ENCODE measurements around the gene FTSJ3. TPM values are rescaled to one million over a fixed set of nuclear protein-coding genes. Genes with fewer than 3 reads are reported as not detected.

FTSJ3 gene
- total RNA-seq, 1 experiment from 2014 or later: 80.3 TPM

- Histone ChIP-seq H3K9me3 (ENCODE audit: control insufficient read depth, low read depth, low read length) (no peaks in the 10 kb centered on the region), H3K23ac (ENCODE audit: insufficient read length, low read depth, low read length) (no peak overlapping the region)
Measured at GRCh38 chr17:63841350-63842172, 14.1 kb upstream of the FTSJ3 start.

More at GRCh38 chr17:63841350-63842172, 14.1 kb upstream of the FTSJ3 start:
- Histone ChIP-seq H2BK120ac (ENCODE audit: low read depth, low read length, poor library complexity, severe bottlenecking) (no peak overlapping the region), H2BK15ac (ENCODE audit: low read depth, low read length) (no peak overlapping the region), H2BK12ac (ENCODE audit: insufficient read length, low read depth, low read length) (no peak overlapping the region), H2BK5ac (ENCODE audit: insufficient read length, low read length) (no peak overlapping the region), H3K4me2 (ENCODE audit: insufficient read depth, insufficient read length, low read length) (peak overlapping the region; percentile 64), H4K20me1 (ENCODE audit: control insufficient read depth, insufficient read depth, insufficient read length) (no peaks in the 10 kb centered on the region), H3K56ac (ENCODE audit: insufficient read length, low read depth, low read length) (no peak overlapping the region), H2AFZ (ENCODE audit: low read length) (no peak overlapping the region), H3K4ac (ENCODE audit: low read depth, low read length) (no peak overlapping the region), H3K9ac (ENCODE audit: extremely low read depth, insufficient read length, low read length) (peak overlapping the region; percentile 48), H4K8ac (replicated peaks; ENCODE audit: insufficient read length, low read depth, low read length) (no peak overlapping the region), H3K4me1 (ENCODE audit: insufficient read depth, low read length) (no peaks in the 10 kb centered on the region; the same call in 1 of the 2 replicates), H3K27me3 (ENCODE audit: insufficient read depth, low read length) (no peaks in the 10 kb centered on the region; the same call in 1 of the 2 replicates), H3K18ac (ENCODE audit: insufficient read length, low read depth, low read length) (no peak overlapping the region), H3K27ac (ENCODE audit: insufficient read length, low read depth, low read length) (no peak overlapping the region), H2BK20ac (ENCODE audit: low read depth, low read length, poor library complexity, severe bottlenecking) (no peak overlapping the region), H2AK5ac (ENCODE audit: insufficient read length, low read length) (no peak overlapping the region), H3K79me2 (ENCODE audit: insufficient read depth, low read length) (peaks cover 3% of the 10 kb centered on the region; the same call in 1 of the 2 replicates), H4K5ac (ENCODE audit: insufficient read length, low read depth, low read length) (no peak overlapping the region), H3T11ph (ENCODE audit: low read length) (no peak overlapping the region), H3K79me1 (ENCODE audit: insufficient read depth, low read depth, low read length, poor library complexity, severe bottlenecking) (peaks cover 3% of the 10 kb centered on the region), H4K91ac (ENCODE audit: insufficient read length, low read depth, low read length) (no peak overlapping the region), H3K14ac (ENCODE audit: insufficient read depth, low read length) (peak overlapping the region; percentile 70), H3K23me2 (ENCODE audit: insufficient read length, low read depth, low read length, poor library complexity, severe bottlenecking) (peaks cover 10% of the 10 kb centered on the region)
- peak overlapping the region; percentile 87 to 96 (median 96) for H3K27ac Mint-ChIP-seq
- DNase-seq: no peak
- peaks cover 13% of the 10 kb centered on the region for H3K27me3 Mint-ChIP-seq (ENCODE audit: low read depth)
- peaks cover 22 to 40% of the 10 kb centered on the region in 2 experiments for H3K4me1 Mint-ChIP-seq
- H3K36me3 Mint-ChIP-seq (ENCODE audit: insufficient read depth in 1 of 3, low read depth in 3 of 3): peaks cover 6 to 14% (median 7%) of the 10 kb centered on the region in 3 experiments; a peak in 6 of 7 replicates
- no peaks in the 10 kb centered on the region for H3K9me3 Mint-ChIP-seq
- peak overlapping the region; percentile 96 for H3K4me3 Mint-ChIP-seq
- WGBS (ENCODE audit: extremely low coverage, insufficient read length, low lambda C conversion rate): no CpG with 5 or more reads among the region's 26 CpGs
- no peak for TF ChIP-seq CTCF (conservative IDR thresholded peaks at IDR 0.05)
